Nephron (organoid): ENCODE measurements around the gene STK32C.
"Not testable (repeated sequence)": the region's sequence is repeated elsewhere in the genome, so short reads cannot be mapped to it uniquely, and the experiment has no call there.

Experiments
- H3K27ac Mint-ChIP-seq, 3 experiments: 2 replicates each; pipeline ENCODE4 v1.8.0; 2020; ENCODE audit warnings: mixed read lengths in 3 of 3, mild to moderate bottlenecking in 2 of 3, moderate library complexity in 1 of 3
- H3K27me3 Mint-ChIP-seq: 2 replicates; pipeline ENCODE4 v1.8.0; 2021; ENCODE audit warnings: low read depth, mild to moderate bottlenecking, moderate library complexity, mixed read lengths
- H3K36me3 Mint-ChIP-seq: 2 replicates; pipeline ENCODE4 v1.8.0; 2020; ENCODE audit warnings: low read depth, mixed read lengths
- H3K4me1 Mint-ChIP-seq: 2 replicates; pipeline ENCODE4 v1.8.0; 2020; ENCODE audit warnings: mixed read lengths
- H3K4me3 Mint-ChIP-seq, 3 experiments: 2 replicates each; pipeline ENCODE4 v1.8.0; 2020; ENCODE audit warnings: mild to moderate bottlenecking in 3 of 3, mixed read lengths in 3 of 3, moderate library complexity in 2 of 3
- H3K9me3 Mint-ChIP-seq: 2 replicates; pipeline ENCODE4 v1.8.0; 2020; ENCODE audit warnings: mixed read lengths
- CTCF ChIP-seq, 3 experiments: fragments of 200-600 bp; sonication (generic); IDR thresholded peaks; one replicate each; pipeline ENCODE4 v1.5.0; 2021; ENCODE audit warnings: antibody characterized with exemption in 3 of 3; ENCODE audit not compliant: unreplicated experiment in 3 of 3

The STK32C gene

GRCh38 chr10:132353456-132354355 lies 46.0 kb upstream of the STK32C start:
- no peak overlapping the region for H3K4me3 Mint-ChIP-seq
- no peaks in the 10 kb centered on the region for H3K4me1 Mint-ChIP-seq
- no peaks in the 10 kb centered on the region for H3K9me3 Mint-ChIP-seq
- no peak for TF ChIP-seq CTCF (IDR thresholded peaks at IDR 0.05; ENCODE audit: unreplicated experiment in 3 of 3)
- H3K27me3 Mint-ChIP-seq: peaks cover 4% of the 10 kb centered on the region
- no peak overlapping the region for H3K27ac Mint-ChIP-seq
- H3K36me3 Mint-ChIP-seq: peaks cover 24% of the 10 kb centered on the region

GRCh38 chr10:132352462-132353308 lies 44.9 kb upstream of the STK32C start:
- H3K36me3 Mint-ChIP-seq: peaks cover 30% of the 10 kb centered on the region
- not testable (repeated sequence) for H3K9me3 Mint-ChIP-seq, H3K27ac Mint-ChIP-seq, H3K4me3 Mint-ChIP-seq, H3K4me1 Mint-ChIP-seq, H3K27me3 Mint-ChIP-seq
- TF ChIP-seq CTCF (IDR thresholded peaks at IDR 0.05; ENCODE audit: unreplicated experiment in 3 of 3): peak; percentile 57 to 73 (median 73)

GRCh38 chr10:132351611-132352010 lies 43.9 kb upstream of the STK32C start:
- H3K4me1 Mint-ChIP-seq: no peaks in the 10 kb centered on the region
- no peak overlapping the region for H3K4me3 Mint-ChIP-seq
- H3K9me3 Mint-ChIP-seq: no peaks in the 10 kb centered on the region
- H3K36me3 Mint-ChIP-seq: peaks cover 29% of the 10 kb centered on the region
- peaks cover 1% of the 10 kb centered on the region for H3K27me3 Mint-ChIP-seq
- no peak overlapping the region for H3K27ac Mint-ChIP-seq
- no peak for TF ChIP-seq CTCF (IDR thresholded peaks at IDR 0.05; ENCODE audit: unreplicated experiment in 3 of 3)

- H3K9me3 Mint-ChIP-seq: no peaks in the 10 kb centered on the region
- no peaks in the 10 kb centered on the region for H3K27me3 Mint-ChIP-seq
- H3K36me3 Mint-ChIP-seq: peaks cover 30% of the 10 kb centered on the region
- H3K27ac Mint-ChIP-seq: no peak overlapping the region
- H3K4me3 Mint-ChIP-seq: no peak overlapping the region
- TF ChIP-seq CTCF (IDR thresholded peaks at IDR 0.05; ENCODE audit: unreplicated experiment in 3 of 3): no peak
- no peaks in the 10 kb centered on the region for H3K4me1 Mint-ChIP-seq
These were observed 43.2 kb upstream of the STK32C start for GRCh38 chr10:132350946-132351345.

- Mint-ChIP-seq H3K27me3 (no peaks in the 10 kb centered on the region), H3K36me3 (peaks cover 30% of the 10 kb centered on the region), H3K27ac (no peak overlapping the region), H3K4me3 (no peak overlapping the region), H3K9me3 (no peaks in the 10 kb centered on the region), H3K4me1 (no peaks in the 10 kb centered on the region)
- no peak for TF ChIP-seq CTCF (IDR thresholded peaks at IDR 0.05; ENCODE audit: unreplicated experiment in 3 of 3)
These were observed 42.6 kb upstream of the STK32C start for GRCh38 chr10:132350391-132350790.
